ENCODE results near the gene TOM1.

TOM1 gene

GRCh38 chr22:35324067-35324466 is 24.4 kb downstream of the TOM1 start:
- no peak overlapping the region for H3K27ac ChIP-seq (ENCODE audit: insufficient read depth, low read depth, low read length, poor library complexity, severe bottlenecking)
- H3K4me3 ChIP-seq (ENCODE audit: insufficient read depth, low read depth, low read length), result no peak overlapping the region
- H3K36me3 ChIP-seq (ENCODE audit: control insufficient read depth, insufficient read depth, low read length), result peaks cover 24% of the 10 kb centered on the region
- no peaks in the 10 kb centered on the region for H3K9me3 ChIP-seq (ENCODE audit: control insufficient read depth, low read length)
- WGBS, 2 experiments, result 95% methylated on average over 5 of the region's 5 CpGs
- no peaks in the 10 kb centered on the region for H3K4me1 ChIP-seq (ENCODE audit: control insufficient read depth, insufficient read depth, low read length)
- H3K27me3 ChIP-seq (ENCODE audit: control insufficient read depth, insufficient read depth, low read length, poor library complexity, severe bottlenecking), result no peaks in the 10 kb centered on the region

- H3K4me1 ChIP-seq (ENCODE audit: control insufficient read depth, insufficient read depth, low read length), result no peaks in the 10 kb centered on the region
- H3K36me3 ChIP-seq (ENCODE audit: control insufficient read depth, insufficient read depth, low read length), result peaks cover 24% of the 10 kb centered on the region
- no peaks in the 10 kb centered on the region for H3K9me3 ChIP-seq (ENCODE audit: control insufficient read depth, low read length)
- WGBS, 2 experiments, result 87 to 94% methylated on average over 4 of the region's 4 CpGs
- H3K4me3 ChIP-seq (ENCODE audit: insufficient read depth, low read depth, low read length), result no peak overlapping the region
- no peaks in the 10 kb centered on the region for H3K27me3 ChIP-seq (ENCODE audit: control insufficient read depth, insufficient read depth, low read length, poor library complexity, severe bottlenecking)
- no peak overlapping the region for H3K27ac ChIP-seq (ENCODE audit: insufficient read depth, low read depth, low read length, poor library complexity, severe bottlenecking)
Measured at GRCh38 chr22:35324762-35325161, 25.1 kb downstream of the TOM1 start.

- Histone ChIP-seq H3K27me3 (ENCODE audit: control insufficient read depth, insufficient read depth, low read length, poor library complexity, severe bottlenecking) (no peaks in the 10 kb centered on the region), H3K27ac (ENCODE audit: insufficient read depth, low read depth, low read length, poor library complexity, severe bottlenecking) (no peak overlapping the region), H3K36me3 (ENCODE audit: control insufficient read depth, insufficient read depth, low read length) (peaks cover 24% of the 10 kb centered on the region), H3K9me3 (ENCODE audit: control insufficient read depth, low read length) (no peaks in the 10 kb centered on the region), H3K4me3 (ENCODE audit: insufficient read depth, low read depth, low read length) (no peak overlapping the region), H3K4me1 (ENCODE audit: control insufficient read depth, insufficient read depth, low read length) (no peaks in the 10 kb centered on the region)
- WGBS, 2 experiments, result 92 to 98% methylated on average over 5 of the region's 5 CpGs
Measured at GRCh38 chr22:35325209-35325608, 25.5 kb downstream of the TOM1 start.

- H3K4me1 ChIP-seq (ENCODE audit: control insufficient read depth, insufficient read depth, low read length), result no peaks in the 10 kb centered on the region
- 94 to 96% methylated on average over 17 of the region's 17 CpGs for WGBS, 2 experiments
- no peak overlapping the region for H3K4me3 ChIP-seq (ENCODE audit: insufficient read depth, low read depth, low read length)
- H3K9me3 ChIP-seq (ENCODE audit: control insufficient read depth, low read length), result no peaks in the 10 kb centered on the region
- peaks cover 24% of the 10 kb centered on the region for H3K36me3 ChIP-seq (ENCODE audit: control insufficient read depth, insufficient read depth, low read length)
- H3K27ac ChIP-seq (ENCODE audit: insufficient read depth, low read depth, low read length, poor library complexity, severe bottlenecking), result no peak overlapping the region
- H3K27me3 ChIP-seq (ENCODE audit: control insufficient read depth, insufficient read depth, low read length, poor library complexity, severe bottlenecking), result no peaks in the 10 kb centered on the region
Measured at GRCh38 chr22:35326854-35327562, 27.3 kb downstream of the TOM1 start.

- Histone ChIP-seq H3K36me3 (ENCODE audit: control insufficient read depth, insufficient read depth, low read length) (peaks cover 29% of the 10 kb centered on the region), H3K4me1 (ENCODE audit: control insufficient read depth, insufficient read depth, low read length) (no peaks in the 10 kb centered on the region)
- WGBS, 2 experiments, result 92 to 94% methylated on average over 21 of the region's 21 CpGs
Measured at GRCh38 chr22:35327690-35328471, 28.2 kb downstream of the TOM1 start.

GRCh38 chr22:35328472-35328885 is 28.8 kb downstream of the TOM1 start:
- Histone ChIP-seq H3K27me3 (ENCODE audit: control insufficient read depth, insufficient read depth, low read length, poor library complexity, severe bottlenecking) (no peaks in the 10 kb centered on the region), H3K27ac (ENCODE audit: insufficient read depth, low read depth, low read length, poor library complexity, severe bottlenecking) (no peak overlapping the region), H3K9me3 (ENCODE audit: control insufficient read depth, low read length) (no peaks in the 10 kb centered on the region), H3K36me3 (ENCODE audit: control insufficient read depth, insufficient read depth, low read length) (peaks cover 28% of the 10 kb centered on the region), H3K4me3 (ENCODE audit: insufficient read depth, low read depth, low read length) (no peak overlapping the region), H3K4me1 (ENCODE audit: control insufficient read depth, insufficient read depth, low read length) (no peaks in the 10 kb centered on the region)
- 90 to 91% methylated on average over 15 of the region's 15 CpGs for WGBS, 2 experiments

More at GRCh38 chr22:35327690-35328471, 28.2 kb downstream of the TOM1 start:
- H3K27me3 ChIP-seq (ENCODE audit: control insufficient read depth, insufficient read depth, low read length, poor library complexity, severe bottlenecking), result no peaks in the 10 kb centered on the region
- no peak overlapping the region for H3K4me3 ChIP-seq (ENCODE audit: insufficient read depth, low read depth, low read length)
- H3K9me3 ChIP-seq (ENCODE audit: control insufficient read depth, low read length), result no peaks in the 10 kb centered on the region
- no peak overlapping the region for H3K27ac ChIP-seq (ENCODE audit: insufficient read depth, low read depth, low read length, poor library complexity, severe bottlenecking)

GRCh38 chr22:35329114-35329847 is 29.6 kb downstream of the TOM1 start:
- Histone ChIP-seq H3K4me1 (ENCODE audit: control insufficient read depth, insufficient read depth, low read length) (no peaks in the 10 kb centered on the region), H3K36me3 (ENCODE audit: control insufficient read depth, insufficient read depth, low read length) (peaks cover 22% of the 10 kb centered on the region), H3K9me3 (ENCODE audit: control insufficient read depth, low read length) (no peaks in the 10 kb centered on the region), H3K4me3 (ENCODE audit: insufficient read depth, low read depth, low read length) (no peak overlapping the region), H3K27me3 (ENCODE audit: control insufficient read depth, insufficient read depth, low read length, poor library complexity, severe bottlenecking) (no peaks in the 10 kb centered on the region), H3K27ac (ENCODE audit: insufficient read depth, low read depth, low read length, poor library complexity, severe bottlenecking) (no peak overlapping the region)
- WGBS, 2 experiments, result 94 to 95% methylated on average over 10 to 12 of the region's 12 CpGs

- no peak overlapping the region for H3K27ac ChIP-seq (ENCODE audit: insufficient read depth, low read depth, low read length, poor library complexity, severe bottlenecking)
- no peaks in the 10 kb centered on the region for H3K4me1 ChIP-seq (ENCODE audit: control insufficient read depth, insufficient read depth, low read length)
- WGBS, 2 experiments, result 92 to 93% methylated on average over 16 of the region's 16 CpGs
- H3K27me3 ChIP-seq (ENCODE audit: control insufficient read depth, insufficient read depth, low read length, poor library complexity, severe bottlenecking), result no peaks in the 10 kb centered on the region
- H3K36me3 ChIP-seq (ENCODE audit: control insufficient read depth, insufficient read depth, low read length), result peaks cover 22% of the 10 kb centered on the region
- no peaks in the 10 kb centered on the region for H3K9me3 ChIP-seq (ENCODE audit: control insufficient read depth, low read length)
- H3K4me3 ChIP-seq (ENCODE audit: insufficient read depth, low read depth, low read length), result no peak overlapping the region
Measured at GRCh38 chr22:35330258-35330861, 30.7 kb downstream of the TOM1 start.

- WGBS, 2 experiments, result 93 to 96% methylated on average over 6 of the region's 6 CpGs
- Histone ChIP-seq H3K27me3 (ENCODE audit: control insufficient read depth, insufficient read depth, low read length, poor library complexity, severe bottlenecking) (no peaks in the 10 kb centered on the region), H3K4me3 (ENCODE audit: insufficient read depth, low read depth, low read length) (no peak overlapping the region), H3K36me3 (ENCODE audit: control insufficient read depth, insufficient read depth, low read length) (peaks cover 21% of the 10 kb centered on the region), H3K4me1 (ENCODE audit: control insufficient read depth, insufficient read depth, low read length) (no peaks in the 10 kb centered on the region), H3K27ac (ENCODE audit: insufficient read depth, low read depth, low read length, poor library complexity, severe bottlenecking) (no peak overlapping the region), H3K9me3 (ENCODE audit: control insufficient read depth, low read length) (no peaks in the 10 kb centered on the region)
Measured at GRCh38 chr22:35332278-35332677, 32.6 kb downstream of the TOM1 start.

GRCh38 chr22:35333220-35333619 is 33.5 kb downstream of the TOM1 start:
- no peak overlapping the region for H3K4me3 ChIP-seq (ENCODE audit: insufficient read depth, low read depth, low read length)
- peaks cover 12% of the 10 kb centered on the region for H3K36me3 ChIP-seq (ENCODE audit: control insufficient read depth, insufficient read depth, low read length)
- no peaks in the 10 kb centered on the region for H3K27me3 ChIP-seq (ENCODE audit: control insufficient read depth, insufficient read depth, low read length, poor library complexity, severe bottlenecking)

More at GRCh38 chr22:35333220-35333619, 33.5 kb downstream of the TOM1 start:
- WGBS, 2 experiments, result 95% methylated on average over 7 of the region's 7 CpGs
- Histone ChIP-seq H3K27ac (ENCODE audit: insufficient read depth, low read depth, low read length, poor library complexity, severe bottlenecking) (no peak overlapping the region), H3K9me3 (ENCODE audit: control insufficient read depth, low read length) (no peaks in the 10 kb centered on the region), H3K4me1 (ENCODE audit: control insufficient read depth, insufficient read depth, low read length) (no peaks in the 10 kb centered on the region)
